ENCODE measurements around the gene PLCL2.

The PLCL2 gene

GRCh38 chr3:16868513-16868912, 16.2 kb upstream of the PLCL2 start:
- Histone ChIP-seq H3K9me3 (replicated peaks; ENCODE audit: insufficient read depth, low read length) (no peaks in the 10 kb centered on the region), H3K36me3 (replicated peaks; ENCODE audit: insufficient read depth, low read length) (no peaks in the 10 kb centered on the region), H2AFZ (ENCODE audit: low read length) (no peak overlapping the region), H3K4me3 (ENCODE audit: low read length) (no peak overlapping the region), H3K27ac (ENCODE audit: low read length) (no peak overlapping the region), H3K4me2 (ENCODE audit: low read depth, low read length) (no peak overlapping the region), H3K27me3 (replicated peaks; ENCODE audit: insufficient read depth, low read length) (no peaks in the 10 kb centered on the region), H3K9me2 (replicated peaks; ENCODE audit: insufficient read depth, low read length) (no peaks in the 10 kb centered on the region), H3K4me1 (ENCODE audit: low read length) (no peaks in the 10 kb centered on the region), H3K79me2 (ENCODE audit: low read length) (no peaks in the 10 kb centered on the region), H3F3A (ENCODE audit: insufficient read depth, low read length) (no peaks in the 10 kb centered on the region), H3K9ac (ENCODE audit: low read length) (no peak overlapping the region), H4K20me1 (ENCODE audit: insufficient read depth, low read length) (no peaks in the 10 kb centered on the region)
- DNase-seq, result no peak
- TF ChIP-seq EZH2 (optimal IDR thresholded peaks at IDR 0.05; ENCODE audit: low read depth, low read length), result no peak
- TF ChIP-seq CTCF (IDR thresholded peaks at IDR 0.05; ENCODE audit: low read length), result no peak
- TF ChIP-seq EZH2phosphoT487 (IDR thresholded peaks at IDR 0.05; ENCODE audit: low read length), result no peak

DNA sequence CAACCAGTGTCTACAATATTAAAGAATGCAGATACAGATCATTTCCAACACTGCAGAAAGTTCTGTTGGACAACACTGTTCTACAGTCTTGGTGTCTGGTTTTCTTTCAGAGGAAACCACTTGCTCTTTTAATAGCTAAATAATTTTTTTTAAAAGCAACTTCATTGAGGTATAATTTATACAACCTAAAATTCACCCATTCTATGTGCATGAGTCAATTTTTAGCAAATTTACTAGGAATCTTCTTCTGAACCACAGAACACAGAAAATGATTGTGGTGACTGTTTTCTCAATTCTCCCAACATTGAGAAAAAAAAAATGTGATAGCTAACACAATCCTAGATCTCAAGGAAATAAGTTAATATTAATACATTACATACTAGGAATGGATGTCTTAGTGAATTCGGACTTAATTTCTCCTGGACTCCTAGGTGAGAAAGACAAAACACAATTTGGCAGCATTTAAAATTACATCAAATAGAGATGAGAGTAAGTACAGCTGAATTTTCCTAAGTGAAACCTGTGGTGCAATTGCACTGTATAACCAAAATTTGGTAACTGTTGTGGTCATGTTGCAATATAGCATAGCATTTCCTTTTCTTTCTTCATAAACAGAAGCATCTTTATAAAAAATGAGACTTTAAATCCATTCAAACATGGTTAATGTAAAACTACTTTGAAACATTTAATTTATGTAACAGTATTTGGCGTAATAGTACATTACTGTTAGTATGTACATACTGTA, 15.3 kb upstream of the PLCL2 start:
- Histone ChIP-seq H3F3A (ENCODE audit: insufficient read depth, low read length) (no peaks in the 10 kb centered on the region), H4K20me1 (ENCODE audit: insufficient read depth, low read length) (no peaks in the 10 kb centered on the region), H3K9me2 (replicated peaks; ENCODE audit: insufficient read depth, low read length) (no peaks in the 10 kb centered on the region; the same call in 1 of the 2 replicates), H3K27ac (ENCODE audit: low read length) (no peak overlapping the region), H3K27me3 (replicated peaks; ENCODE audit: insufficient read depth, low read length) (no peaks in the 10 kb centered on the region), H2AFZ (ENCODE audit: low read length) (no peak overlapping the region), H3K79me2 (ENCODE audit: low read length) (no peaks in the 10 kb centered on the region), H3K4me2 (ENCODE audit: low read depth, low read length) (no peak overlapping the region), H3K4me3 (ENCODE audit: low read length) (no peak overlapping the region), H3K9me3 (replicated peaks; ENCODE audit: insufficient read depth, low read length) (no peaks in the 10 kb centered on the region), H3K36me3 (replicated peaks; ENCODE audit: insufficient read depth, low read length) (no peaks in the 10 kb centered on the region), H3K4me1 (ENCODE audit: low read length) (no peaks in the 10 kb centered on the region), H3K9ac (ENCODE audit: low read length) (no peak overlapping the region)
- DNase-seq, result no peak
- TF ChIP-seq CTCF (IDR thresholded peaks at IDR 0.05; ENCODE audit: low read length), result no peak
- TF ChIP-seq EZH2phosphoT487 (IDR thresholded peaks at IDR 0.05; ENCODE audit: low read length), result no peak
- no peak for TF ChIP-seq EZH2 (optimal IDR thresholded peaks at IDR 0.05; ENCODE audit: low read depth, low read length)

DNA sequence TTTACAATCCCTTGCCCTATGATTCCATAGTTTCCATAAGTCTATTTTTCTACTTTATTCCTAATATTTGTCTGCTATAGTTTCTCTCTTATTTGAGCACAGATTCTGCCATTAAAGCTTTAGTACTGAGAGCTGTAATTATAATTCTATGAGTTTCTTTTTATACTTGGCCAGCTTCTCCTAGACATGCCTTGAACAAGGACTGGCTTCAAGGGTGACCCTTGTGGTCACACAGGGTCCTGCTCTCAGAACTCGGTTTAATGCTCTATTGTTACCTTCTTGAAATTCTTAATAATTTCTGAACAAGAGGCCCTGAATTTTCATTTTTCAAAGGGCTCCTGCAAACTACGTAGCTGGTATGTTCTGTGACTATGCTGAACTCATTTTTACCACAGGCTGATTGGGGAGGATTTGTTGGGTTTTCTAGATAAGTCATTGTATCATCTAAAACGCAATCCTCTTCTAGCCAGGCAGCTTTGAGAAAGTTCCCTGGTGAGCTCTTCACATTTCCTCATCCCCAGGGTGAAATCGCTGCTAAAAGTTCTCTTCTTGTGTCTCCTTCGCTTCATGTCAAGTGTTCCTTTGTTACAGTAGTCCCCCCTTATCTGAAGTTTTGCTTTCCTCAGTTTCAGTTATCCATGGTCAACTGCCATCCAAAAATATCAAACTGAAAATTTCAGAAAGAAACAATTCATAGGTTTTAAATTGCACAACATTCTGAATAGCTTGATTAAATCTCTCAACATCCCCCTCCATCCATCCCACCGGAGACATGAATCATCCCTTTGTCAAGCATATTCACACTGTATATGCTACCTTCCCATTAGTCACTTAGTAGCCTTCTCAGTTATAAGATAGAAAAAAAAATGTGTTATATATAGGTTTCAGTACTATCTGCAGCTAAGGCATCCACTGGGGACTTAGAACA, 12.6 kb upstream of the PLCL2 start:
- H3K4me3 ChIP-seq (ENCODE audit: low read length), result no peak overlapping the region
- no peak for TF ChIP-seq EZH2phosphoT487 (IDR thresholded peaks at IDR 0.05; ENCODE audit: low read length)
- no peak for TF ChIP-seq EZH2 (optimal IDR thresholded peaks at IDR 0.05; ENCODE audit: low read depth, low read length)
- no peak for TF ChIP-seq CTCF (IDR thresholded peaks at IDR 0.05; ENCODE audit: low read length)
- H3K27ac ChIP-seq (ENCODE audit: low read length), result no peak overlapping the region
- no peaks in the 10 kb centered on the region for H4K20me1 ChIP-seq (ENCODE audit: insufficient read depth, low read length)
- no peaks in the 10 kb centered on the region for H3K4me1 ChIP-seq (ENCODE audit: low read length)
- no peaks in the 10 kb centered on the region for H3K36me3 ChIP-seq (replicated peaks; ENCODE audit: insufficient read depth, low read length)
- H3K27me3 ChIP-seq (replicated peaks; ENCODE audit: insufficient read depth, low read length), result no peaks in the 10 kb centered on the region
- no peaks in the 10 kb centered on the region for H3F3A ChIP-seq (ENCODE audit: insufficient read depth, low read length)
- DNase-seq, result no peak
- H3K9ac ChIP-seq (ENCODE audit: low read length), result no peak overlapping the region
- H3K9me3 ChIP-seq (replicated peaks; ENCODE audit: insufficient read depth, low read length), result no peaks in the 10 kb centered on the region
- no peak overlapping the region for H3K4me2 ChIP-seq (ENCODE audit: low read depth, low read length)
- H3K9me2 ChIP-seq (replicated peaks; ENCODE audit: insufficient read depth, low read length), result no peaks in the 10 kb centered on the region; the same call in 1 of the 2 replicates
- no peaks in the 10 kb centered on the region for H3K79me2 ChIP-seq (ENCODE audit: low read length)
- no peak overlapping the region for H2AFZ ChIP-seq (ENCODE audit: low read length)
